H9 (cell line): Measurements from ENCODE around the gene EIF4E2. TPM values are rescaled to one million over a fixed set of nuclear protein-coding genes. Genes with fewer than 3 reads are reported as not detected.

Experiments
- DNase-seq: peaks from one replicate; pipeline ENCODE4 v3.0.0-alpha.2; 2017
- H2AFZ ChIP-seq: one replicate; pipeline ENCODE4 v1.6.1; 2013; ENCODE audit warnings: mild to moderate bottlenecking, low read length, control low read depth, moderate library complexity
- H2AK5ac ChIP-seq: 2 replicates; pipeline ENCODE4 v1.6.1; 2013; ENCODE audit warnings: low read length, control low read depth, mixed read lengths; ENCODE audit not compliant: insufficient read length
- H2BK120ac ChIP-seq: one replicate; pipeline ENCODE4 v1.6.1; 2013; ENCODE audit warnings: low read depth, mild to moderate bottlenecking, low read length, control low read depth, inconsistent platforms; ENCODE audit not compliant: poor library complexity, severe bottlenecking
- H2BK12ac ChIP-seq: 2 replicates; pipeline ENCODE4 v1.6.1; 2013; ENCODE audit warnings: low read length, control low read depth, mixed read lengths, low read depth; ENCODE audit not compliant: insufficient read length
- H2BK15ac ChIP-seq: 2 replicates; pipeline ENCODE4 v1.6.1; 2013; ENCODE audit warnings: low read depth, low read length, control low read depth
- H2BK20ac ChIP-seq: one replicate; pipeline ENCODE4 v1.6.1; 2013; ENCODE audit warnings: low read depth, mild to moderate bottlenecking, low read length, control low read depth, inconsistent platforms; ENCODE audit not compliant: poor library complexity, severe bottlenecking
- H2BK5ac ChIP-seq: 2 replicates; pipeline ENCODE4 v1.6.1; 2013; ENCODE audit warnings: low read length, control low read depth, mixed read lengths; ENCODE audit not compliant: insufficient read length
- H3K14ac ChIP-seq: 2 replicates; pipeline ENCODE4 v1.6.1; 2013; ENCODE audit warnings: low read length, control low read depth; ENCODE audit not compliant: insufficient read depth
- H3K18ac ChIP-seq: 2 replicates; pipeline ENCODE4 v1.6.1; 2013; ENCODE audit warnings: low read depth, mild to moderate bottlenecking, mixed read lengths, low read length, control low read depth; ENCODE audit not compliant: insufficient read length
- H3K23ac ChIP-seq: 2 replicates; pipeline ENCODE4 v1.6.1; 2013; ENCODE audit warnings: low read length, control low read depth, mixed read lengths, low read depth; ENCODE audit not compliant: insufficient read length
- H3K23me2 ChIP-seq: 2 replicates; pipeline ENCODE4 v1.6.1; 2013; ENCODE audit warnings: low read depth, mild to moderate bottlenecking, mixed read lengths, low read length, control low read depth; ENCODE audit not compliant: insufficient read length, poor library complexity, severe bottlenecking
- H3K27ac ChIP-seq: 2 replicates; pipeline ENCODE4 v1.5.1; 2013; ENCODE audit warnings: low read length, control low read depth, mixed read lengths, low read depth; ENCODE audit not compliant: insufficient read length
- H3K27me3 ChIP-seq: 2 replicates; pipeline ENCODE4 v1.6.1; 2013; ENCODE audit warnings: low read length, control low read depth, inconsistent platforms; ENCODE audit not compliant: insufficient read depth
- H3K4ac ChIP-seq: 2 replicates; pipeline ENCODE4 v1.6.1; 2013; ENCODE audit warnings: low read depth, mild to moderate bottlenecking, control low read depth, inconsistent platforms, low read length, moderate library complexity
- H3K4me1 ChIP-seq: 2 replicates; pipeline ENCODE4 v1.6.1; 2013; ENCODE audit warnings: low read length, control low read depth, inconsistent platforms; ENCODE audit not compliant: insufficient read depth
- H3K4me2 ChIP-seq: 2 replicates; pipeline ENCODE4 v1.6.1; 2013; ENCODE audit warnings: low read length, control low read depth, mixed read lengths; ENCODE audit not compliant: insufficient read length, insufficient read depth
- H3K56ac ChIP-seq: 2 replicates; pipeline ENCODE4 v1.6.1; 2013; ENCODE audit warnings: low read depth, mild to moderate bottlenecking, mixed read lengths, low read length, control low read depth; ENCODE audit not compliant: insufficient read length
- H3K79me1 ChIP-seq: 2 replicates; pipeline ENCODE4 v1.6.1; 2013; ENCODE audit warnings: low read depth, mild to moderate bottlenecking, moderate library complexity, low read length, control low read depth, inconsistent platforms; ENCODE audit not compliant: insufficient read depth, poor library complexity, severe bottlenecking
- H3K79me2 ChIP-seq: 2 replicates; pipeline ENCODE4 v1.6.1; 2013; ENCODE audit warnings: low read length, control low read depth, inconsistent platforms; ENCODE audit not compliant: insufficient read depth
- H3K9ac ChIP-seq: 2 replicates; pipeline ENCODE4 v1.6.1; 2013; ENCODE audit warnings: low read length, control low read depth, mixed read lengths; ENCODE audit not compliant: insufficient read length; ENCODE audit errors: extremely low read depth
- H3K9me3 ChIP-seq: one replicate; pipeline ENCODE4 v1.6.1; 2013; ENCODE audit warnings: low read depth, low read length, inconsistent platforms; ENCODE audit not compliant: control insufficient read depth
- H3T11ph ChIP-seq: one replicate; pipeline ENCODE4 v1.6.1; 2013; ENCODE audit warnings: mild to moderate bottlenecking, low read length, control low read depth, inconsistent platforms
- H4K20me1 ChIP-seq: one replicate; pipeline ENCODE4 v1.6.1; 2013; ENCODE audit not compliant: control insufficient read depth, insufficient read length, insufficient read depth
- H4K5ac ChIP-seq: 2 replicates; pipeline ENCODE4 v1.6.1; 2013; ENCODE audit warnings: low read depth, mild to moderate bottlenecking, mixed read lengths, low read length, control low read depth; ENCODE audit not compliant: insufficient read length
- H4K8ac ChIP-seq: replicated peaks from 2 replicates; pipeline ENCODE4 v1.6.1; 2013; ENCODE audit warnings: low read length, control low read depth, mixed read lengths, low read depth; ENCODE audit not compliant: insufficient read length
- H4K91ac ChIP-seq: 2 replicates; pipeline ENCODE4 v1.6.1; 2013; ENCODE audit warnings: low read depth, mild to moderate bottlenecking, moderate library complexity, mixed read lengths, low read length, control low read depth; ENCODE audit not compliant: insufficient read length
- H3K27ac Mint-ChIP-seq, 3 experiments: 2 replicates in 2 of 3; 3 replicates in 1 of 3; pipeline ENCODE4 v1.8.0; 2020 to 2021; ENCODE audit warnings: mixed read lengths in 3 of 3, mild to moderate bottlenecking in 1 of 3, moderate library complexity in 1 of 3
- H3K27me3 Mint-ChIP-seq: 2 replicates; pipeline ENCODE4 v1.8.0; 2021; ENCODE audit warnings: low read depth, mild to moderate bottlenecking, moderate library complexity, mixed read lengths
- H3K36me3 Mint-ChIP-seq, 3 experiments: 2 replicates in 2 of 3; 3 replicates in 1 of 3; pipeline ENCODE4 v1.8.0; 2020 to 2021; ENCODE audit warnings: low read depth in 3 of 3, mixed read lengths in 3 of 3; ENCODE audit not compliant: insufficient read depth in 1 of 3
- H3K4me1 Mint-ChIP-seq, 2 experiments: 2 replicates each; pipeline ENCODE4 v1.8.0; 2020; ENCODE audit warnings: mixed read lengths in 2 of 2
- H3K4me3 Mint-ChIP-seq, 2 experiments: 2 replicates in 1 of 2; 3 replicates in 1 of 2; pipeline ENCODE4 v1.8.0; 2020 to 2021; ENCODE audit warnings: mild to moderate bottlenecking in 2 of 2, mixed read lengths in 2 of 2, moderate library complexity in 1 of 2
- H3K9me3 Mint-ChIP-seq, 2 experiments: 2 replicates in 1 of 2; 3 replicates in 1 of 2; pipeline ENCODE4 v1.8.0; 2020; ENCODE audit warnings: mild to moderate bottlenecking in 2 of 2, mixed read lengths in 2 of 2, moderate library complexity in 1 of 2
- WGBS: extraction: QIAGEN DNeasy Blood & Tissue Kit; methylation state at CpG from one replicate; pipeline ENCODE4 v1.1.7; 2013; ENCODE audit warnings: missing lambda C conversion rate, low lambda C conversion rate, mixed read lengths; ENCODE audit not compliant: insufficient read length; ENCODE audit errors: extremely low coverage; 5-methylcytosine and 5-hydroxymethylcytosine counted together
- total RNA-seq: library from RNA; stranded (reverse); gene quantifications from 2 replicates; pipeline ENCODE4 v1.2.1, GENCODE V29; 2021
- TF ChIP-seq, protein P1 (sequence below): fragments of 200-600 bp; sonication (generic); conservative IDR thresholded peaks from 3 replicates; pipeline ENCODE4 v1.8.0; 2021; ENCODE audit warnings: antibody characterized with exemption, mild to moderate bottlenecking

The EIF4E2 gene
- total RNA-seq, 1 experiment from 2014 or later, result 109 TPM

DNA sequence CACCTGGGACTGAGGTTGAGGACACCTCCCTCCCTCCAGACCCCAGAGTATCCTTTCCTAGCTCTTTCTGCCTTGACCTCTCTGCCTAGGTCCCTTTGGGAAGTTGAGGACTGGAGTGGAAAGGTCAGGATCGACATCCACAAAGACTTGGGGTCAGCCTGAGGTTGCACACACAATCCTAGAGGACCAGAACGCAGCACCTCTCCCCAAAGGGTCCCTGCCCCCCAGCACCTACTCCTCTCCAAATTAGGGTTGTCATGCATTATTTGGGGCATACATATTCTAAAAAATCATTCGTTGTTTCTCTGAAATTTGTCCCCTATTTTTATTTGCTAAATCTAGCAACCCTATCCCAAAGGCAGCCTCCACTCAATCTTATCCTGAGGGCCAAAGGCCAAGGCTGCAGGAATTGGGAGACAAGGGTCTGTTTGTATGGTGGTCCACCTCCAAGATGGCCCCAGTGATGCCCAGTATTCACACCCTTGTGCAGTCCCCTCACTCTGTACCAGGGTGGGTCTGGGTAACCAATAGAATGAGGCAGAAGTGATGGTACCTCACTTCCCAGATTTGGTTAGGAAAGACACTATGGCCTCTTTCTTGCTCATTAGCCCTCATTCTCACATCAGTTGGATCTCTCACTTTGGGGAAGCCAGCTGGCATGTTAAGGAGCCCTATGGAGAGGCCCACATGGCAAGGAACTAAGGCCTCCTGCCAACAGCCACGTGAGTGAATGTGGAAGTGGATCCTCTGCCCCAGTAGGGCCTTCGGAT is 14.5 kb upstream of the EIF4E2 start:
- Histone ChIP-seq H4K91ac (no peak overlapping the region), H3K23ac (no peak overlapping the region), H4K20me1 (no peaks in the 10 kb centered on the region), H3K4ac (no peak overlapping the region), H3K79me1 (no peaks in the 10 kb centered on the region), H3K18ac (no peak overlapping the region), H3K27me3 (no peaks in the 10 kb centered on the region), H2AFZ (no peak overlapping the region), H4K8ac (no peak overlapping the region), H3K27ac (no peak overlapping the region), H3K4me2 (no peak overlapping the region), H2BK15ac (no peak overlapping the region), H3K4me1 (peaks cover 4% of the 10 kb centered on the region; the same call in 1 of the 2 replicates), H3K23me2 (no peaks in the 10 kb centered on the region), H3K56ac (no peak overlapping the region), H3K79me2 (no peaks in the 10 kb centered on the region), H3T11ph (no peak overlapping the region), H4K5ac (no peak overlapping the region), H3K9ac (no peak overlapping the region), H3K9me3 (no peaks in the 10 kb centered on the region), H2BK120ac (no peak overlapping the region), H2BK12ac (no peak overlapping the region), H2BK5ac (no peak overlapping the region), H3K14ac (no peak overlapping the region; the same call in 1 of the 2 replicates), H2BK20ac (no peak overlapping the region), H2AK5ac (no peak overlapping the region)
- no CpG with 5 or more reads among the region's 5 CpGs for WGBS
- DNase-seq, result no peak
- peaks cover 4 to 8% of the 10 kb centered on the region in 2 experiments; a peak in 4 of 5 replicates for H3K9me3 Mint-ChIP-seq
- TF ChIP-seq, protein P1, sequence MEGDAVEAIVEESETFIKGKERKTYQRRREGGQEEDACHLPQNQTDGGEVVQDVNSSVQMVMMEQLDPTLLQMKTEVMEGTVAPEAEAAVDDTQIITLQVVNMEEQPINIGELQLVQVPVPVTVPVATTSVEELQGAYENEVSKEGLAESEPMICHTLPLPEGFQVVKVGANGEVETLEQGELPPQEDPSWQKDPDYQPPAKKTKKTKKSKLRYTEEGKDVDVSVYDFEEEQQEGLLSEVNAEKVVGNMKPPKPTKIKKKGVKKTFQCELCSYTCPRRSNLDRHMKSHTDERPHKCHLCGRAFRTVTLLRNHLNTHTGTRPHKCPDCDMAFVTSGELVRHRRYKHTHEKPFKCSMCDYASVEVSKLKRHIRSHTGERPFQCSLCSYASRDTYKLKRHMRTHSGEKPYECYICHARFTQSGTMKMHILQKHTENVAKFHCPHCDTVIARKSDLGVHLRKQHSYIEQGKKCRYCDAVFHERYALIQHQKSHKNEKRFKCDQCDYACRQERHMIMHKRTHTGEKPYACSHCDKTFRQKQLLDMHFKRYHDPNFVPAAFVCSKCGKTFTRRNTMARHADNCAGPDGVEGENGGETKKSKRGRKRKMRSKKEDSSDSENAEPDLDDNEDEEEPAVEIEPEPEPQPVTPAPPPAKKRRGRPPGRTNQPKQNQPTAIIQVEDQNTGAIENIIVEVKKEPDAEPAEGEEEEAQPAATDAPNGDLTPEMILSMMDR, result no peak
- peaks cover 14% of the 10 kb centered on the region for H3K27me3 Mint-ChIP-seq
- H3K27ac Mint-ChIP-seq, result no peak overlapping the region
- H3K36me3 Mint-ChIP-seq, result peaks cover 0 to 3% (median 0%) of the 10 kb centered on the region in 3 experiments; a peak in 1 of 7 replicates
- no peak overlapping the region for H3K4me3 Mint-ChIP-seq
- peaks cover 27 to 33% of the 10 kb centered on the region in 2 experiments for H3K4me1 Mint-ChIP-seq
